ENCODE measurements around the gene CDC5L.

Gene CDC5L

GRCh38 chr6:44390158-44390683 lies 2.7 kb downstream of the CDC5L start:
- DNase-seq = no peak
- peak overlapping the region; percentile 94 for H3K4me3 Mint-ChIP-seq

GRCh38 chr6:44395501-44395900 lies 8.0 kb downstream of the CDC5L start:
- peaks cover 91% of the 10 kb centered on the region for H3K36me3 Mint-ChIP-seq (ENCODE audit: low read depth)
- DNase-seq = no peak
- no peak overlapping the region for H3K4me3 Mint-ChIP-seq
- H3K4me1 Mint-ChIP-seq (ENCODE audit: low read depth) = peaks cover 38% of the 10 kb centered on the region
- no peak overlapping the region for H3K27ac Mint-ChIP-seq
- H3K27me3 Mint-ChIP-seq = no peaks in the 10 kb centered on the region
- no peaks in the 10 kb centered on the region for H3K9me3 Mint-ChIP-seq

More at GRCh38 chr6:44390158-44390683, 2.7 kb downstream of the CDC5L start:
- Mint-ChIP-seq H3K27ac (peak overlapping the region; percentile 64), H3K9me3 (no peaks in the 10 kb centered on the region), H3K36me3 (ENCODE audit: low read depth) (peaks cover 77% of the 10 kb centered on the region), H3K27me3 (no peaks in the 10 kb centered on the region), H3K4me1 (ENCODE audit: low read depth) (peaks cover 46% of the 10 kb centered on the region)

- no peak for DNase-seq
- H3K27me3 Mint-ChIP-seq = no peaks in the 10 kb centered on the region
- H3K4me1 Mint-ChIP-seq (ENCODE audit: low read depth) = peaks cover 41% of the 10 kb centered on the region
- H3K4me3 Mint-ChIP-seq = no peak overlapping the region
- peaks cover 90% of the 10 kb centered on the region for H3K36me3 Mint-ChIP-seq (ENCODE audit: low read depth)
- peaks cover 6% of the 10 kb centered on the region for H3K9me3 Mint-ChIP-seq
- H3K27ac Mint-ChIP-seq = no peak overlapping the region
These were observed 9.5 kb downstream of the CDC5L start for GRCh38 chr6:44396968-44397367.

- Mint-ChIP-seq H3K4me3 (no peak overlapping the region), H3K4me1 (ENCODE audit: low read depth) (peaks cover 44% of the 10 kb centered on the region), H3K9me3 (peaks cover 6% of the 10 kb centered on the region), H3K27me3 (no peaks in the 10 kb centered on the region), H3K36me3 (ENCODE audit: low read depth) (peaks cover 88% of the 10 kb centered on the region), H3K27ac (no peak overlapping the region)
- no peak for DNase-seq
These were observed 10.1 kb downstream of the CDC5L start for GRCh38 chr6:44397424-44398164.

- DNase-seq = no peak
- Mint-ChIP-seq H3K27me3 (no peaks in the 10 kb centered on the region), H3K4me1 (ENCODE audit: low read depth) (peaks cover 46% of the 10 kb centered on the region), H3K9me3 (peaks cover 6% of the 10 kb centered on the region), H3K4me3 (no peak overlapping the region), H3K36me3 (ENCODE audit: low read depth) (peaks cover 81% of the 10 kb centered on the region), H3K27ac (no peak overlapping the region)
These were observed 12.5 kb downstream of the CDC5L start for GRCh38 chr6:44399991-44400390.

GRCh38 chr6:44400572-44400971 lies 13.1 kb downstream of the CDC5L start:
- no peaks in the 10 kb centered on the region for H3K27me3 Mint-ChIP-seq
- peaks cover 80% of the 10 kb centered on the region for H3K36me3 Mint-ChIP-seq (ENCODE audit: low read depth)
- peaks cover 6% of the 10 kb centered on the region for H3K9me3 Mint-ChIP-seq
- peaks cover 45% of the 10 kb centered on the region for H3K4me1 Mint-ChIP-seq (ENCODE audit: low read depth)
- peak overlapping the region; percentile 57 for H3K27ac Mint-ChIP-seq
- H3K4me3 Mint-ChIP-seq = no peak overlapping the region
- DNase-seq = no peak

- H3K4me3 Mint-ChIP-seq = no peak overlapping the region
- peaks cover 44% of the 10 kb centered on the region for H3K4me1 Mint-ChIP-seq (ENCODE audit: low read depth)
- peak overlapping the region; percentile 57 for H3K27ac Mint-ChIP-seq
- H3K9me3 Mint-ChIP-seq = peaks cover 6% of the 10 kb centered on the region
- no peak for DNase-seq
- H3K36me3 Mint-ChIP-seq (ENCODE audit: low read depth) = peaks cover 80% of the 10 kb centered on the region
- H3K27me3 Mint-ChIP-seq = no peaks in the 10 kb centered on the region
These were observed 13.6 kb downstream of the CDC5L start for GRCh38 chr6:44401138-44401537.

- H3K4me1 Mint-ChIP-seq (ENCODE audit: low read depth) = peaks cover 52% of the 10 kb centered on the region
These were observed 16.7 kb downstream of the CDC5L start for GRCh38 chr6:44404022-44404714.

GRCh38 chr6:44404715-44405099 lies 17.2 kb downstream of the CDC5L start:
- no peak overlapping the region for H3K4me3 Mint-ChIP-seq
- no peak overlapping the region for H3K27ac Mint-ChIP-seq
- no peaks in the 10 kb centered on the region for H3K27me3 Mint-ChIP-seq
- peaks cover 6% of the 10 kb centered on the region for H3K9me3 Mint-ChIP-seq
- peaks cover 54% of the 10 kb centered on the region for H3K4me1 Mint-ChIP-seq (ENCODE audit: low read depth)
- DNase-seq = no peak
- H3K36me3 Mint-ChIP-seq (ENCODE audit: low read depth) = peaks cover 82% of the 10 kb centered on the region

More at GRCh38 chr6:44404022-44404714, 16.7 kb downstream of the CDC5L start:
- Mint-ChIP-seq H3K4me3 (no peak overlapping the region), H3K36me3 (ENCODE audit: low read depth) (peaks cover 81% of the 10 kb centered on the region), H3K27me3 (no peaks in the 10 kb centered on the region), H3K9me3 (peaks cover 6% of the 10 kb centered on the region), H3K27ac (no peak overlapping the region)
- no peak for DNase-seq

- peaks cover 46% of the 10 kb centered on the region for H3K4me1 Mint-ChIP-seq (ENCODE audit: low read depth)
- H3K9me3 Mint-ChIP-seq = peaks cover 6% of the 10 kb centered on the region
- DNase-seq = no peak
- peaks cover 93% of the 10 kb centered on the region for H3K36me3 Mint-ChIP-seq (ENCODE audit: low read depth)
- no peaks in the 10 kb centered on the region for H3K27me3 Mint-ChIP-seq
- H3K4me3 Mint-ChIP-seq = peak overlapping the region; percentile 27
- peak overlapping the region; percentile 82 for H3K27ac Mint-ChIP-seq
These were observed 20.6 kb downstream of the CDC5L start for GRCh38 chr6:44407951-44408670.

GRCh38 chr6:44409207-44409794 lies 21.8 kb downstream of the CDC5L start:
- H3K27ac Mint-ChIP-seq = peak overlapping the region; percentile 77
- H3K4me1 Mint-ChIP-seq (ENCODE audit: low read depth) = peaks cover 45% of the 10 kb centered on the region
- H3K9me3 Mint-ChIP-seq = peaks cover 6% of the 10 kb centered on the region
- H3K4me3 Mint-ChIP-seq = peak overlapping the region; percentile 18
- peaks cover 96% of the 10 kb centered on the region for H3K36me3 Mint-ChIP-seq (ENCODE audit: low read depth)
- no peak for DNase-seq
- no peaks in the 10 kb centered on the region for H3K27me3 Mint-ChIP-seq

GRCh38 chr6:44410363-44410762 lies 22.9 kb downstream of the CDC5L start:
- no peak overlapping the region for H3K4me3 Mint-ChIP-seq
- H3K36me3 Mint-ChIP-seq (ENCODE audit: low read depth) = peaks cover 95% of the 10 kb centered on the region
- H3K27ac Mint-ChIP-seq = no peak overlapping the region
- peaks cover 6% of the 10 kb centered on the region for H3K9me3 Mint-ChIP-seq
- H3K27me3 Mint-ChIP-seq = no peaks in the 10 kb centered on the region
- H3K4me1 Mint-ChIP-seq (ENCODE audit: low read depth) = peaks cover 50% of the 10 kb centered on the region
- DNase-seq = no peak

GRCh38 chr6:44411141-44411540 lies 23.6 kb downstream of the CDC5L start:
- Mint-ChIP-seq H3K4me1 (ENCODE audit: low read depth) (peaks cover 57% of the 10 kb centered on the region), H3K27ac (peak overlapping the region; percentile 6), H3K27me3 (no peaks in the 10 kb centered on the region), H3K36me3 (ENCODE audit: low read depth) (peaks cover 96% of the 10 kb centered on the region), H3K9me3 (peaks cover 6% of the 10 kb centered on the region), H3K4me3 (no peak overlapping the region)
- DNase-seq = no peak

- Mint-ChIP-seq H3K27me3 (no peaks in the 10 kb centered on the region), H3K9me3 (peaks cover under 1% of the 10 kb centered on the region), H3K36me3 (ENCODE audit: low read depth) (peaks cover 85% of the 10 kb centered on the region), H3K4me1 (ENCODE audit: low read depth) (peaks cover 35% of the 10 kb centered on the region), H3K27ac (no peak overlapping the region), H3K4me3 (no peak overlapping the region)
- no peak for DNase-seq
These were observed 27.9 kb downstream of the CDC5L start for GRCh38 chr6:44415449-44415848.
